DOHH2 (cell line): ENCODE data around the gene HGF.

Experiments used
- CTCF ChIP-seq: fragments of 200-600 bp; sonication (generic); IDR thresholded peaks from one replicate; pipeline ENCODE4 v1.5.1; 2014; ENCODE audit warnings: antibody characterized with exemption, mild to moderate bottlenecking, low read depth, low read length; ENCODE audit not compliant: poor library complexity, severe bottlenecking
- EZH2phosphoT487 ChIP-seq: fragments of 200-600 bp; sonication (generic); IDR thresholded peaks from 2 replicates; pipeline ENCODE4 v1.6.1; 2017; ENCODE audit warnings: borderline replicate concordance, mild to moderate bottlenecking, antibody characterized with exemption, low read length, moderate library complexity, mixed read lengths

DNA sequence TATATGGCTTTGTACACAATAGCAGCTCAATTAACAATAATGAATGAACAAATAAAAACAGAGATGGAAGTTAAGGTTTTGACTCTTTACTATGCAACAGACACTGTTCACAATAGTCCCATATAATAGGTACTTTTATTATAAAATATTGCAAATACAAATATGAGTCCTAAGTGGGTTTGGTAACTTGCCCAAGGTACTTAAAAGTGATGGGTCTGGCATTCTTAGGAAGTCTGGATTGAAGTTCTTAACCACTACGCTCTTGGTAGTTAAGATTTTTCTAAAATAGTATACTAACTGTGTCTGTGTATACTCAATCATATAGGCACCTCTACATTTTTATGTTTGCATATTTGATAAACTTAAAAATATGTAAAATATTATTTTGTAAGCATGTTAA is 55.5 kb downstream of the HGF start:
- no peak for TF ChIP-seq CTCF
- no peak for TF ChIP-seq EZH2phosphoT487
